Panc1 (cell line): Measurements from ENCODE around the gene CAMK2B. TPM values are rescaled to one million over a fixed set of nuclear protein-coding genes. Genes with fewer than 3 reads are reported as not detected.

ENCODE experiments used
- ATAC-seq: fragments of 200-7000 bp; cut with Tn5 transposase; 2 replicates; pipeline ENCODE4 v1.9.1; 2020; ENCODE audit warnings: mild to moderate bottlenecking, moderate library complexity
- BruUV-seq: library from RNA; stranded (reverse); fragments of 400-500 nt; replicated peaks from 2 replicates; lab custom pipeline; 2021; lab: Mats Ljungman, UMichigan
- CTCF ChIA-PET: fragments of 300-600 bp; sonication (Branson Sonifier 250); formaldehyde crosslinking; loops from one replicate; lab custom pipeline; 2022; ENCODE audit warnings: antibody characterized with exemption; lab: Charles Lee
- POLR2A ChIA-PET: fragments of 300-600 bp; sonication (Branson Sonifier 250); formaldehyde crosslinking; loops from one replicate; lab custom pipeline; 2022; ENCODE audit warnings: antibody characterized with exemption; lab: Charles Lee
- DNase-seq: peaks from one replicate; pipeline ENCODE4 v3.0.0-alpha.2; 2010; ENCODE audit warnings: low read depth, low spot score
- H3K27ac ChIP-seq: 2 replicates; pipeline ENCODE4 v1.5.1; 2011; ENCODE audit warnings: mild to moderate bottlenecking, low read length, inconsistent platforms
- H3K27me3 ChIP-seq: fragments of 200-500 bp; sonication (Bioruptor generic); 2 replicates; pipeline ENCODE4 v1.6.0; 2014; ENCODE audit warnings: low read length, inconsistent platforms; ENCODE audit not compliant: control insufficient read depth, insufficient read depth
- H3K36me3 ChIP-seq: fragments of 200-500 bp; sonication (Bioruptor generic); 2 replicates; pipeline ENCODE4 v1.5.1; 2014; ENCODE audit warnings: inconsistent platforms, mild to moderate bottlenecking, low read length, moderate library complexity; ENCODE audit not compliant: control insufficient read depth, insufficient read depth
- H3K4me1 ChIP-seq: 2 replicates; pipeline ENCODE4 v1.5.1; 2011; ENCODE audit warnings: inconsistent platforms, mild to moderate bottlenecking, low read length, moderate library complexity; ENCODE audit not compliant: control insufficient read depth, insufficient read depth
- H3K4me3 ChIP-seq, 2 experiments: 2 replicates each; pipeline ENCODE4 v1.5.1; 2011 to 2012; ENCODE audit warnings: low read depth in 2 of 2, low read length in 2 of 2, mild to moderate bottlenecking in 2 of 2, inconsistent platforms in 1 of 2, moderate library complexity in 1 of 2
- H3K9me3 ChIP-seq: fragments of 200-500 bp; sonication (Bioruptor generic); 2 replicates; pipeline ENCODE4 v1.5.1; 2014; ENCODE audit warnings: low read depth, mild to moderate bottlenecking, inconsistent platforms, low read length, moderate library complexity; ENCODE audit not compliant: control insufficient read depth, insufficient read depth
- CTCF ChIP-seq: fragments of 450-650 bp; IDR thresholded peaks from 2 replicates; pipeline ENCODE4 v1.5.1; 2017; ENCODE audit warnings: mild to moderate bottlenecking
- POLR2AphosphoS5 ChIP-seq: IDR thresholded peaks from 2 replicates; pipeline ENCODE4 v1.6.1; 2012; ENCODE audit warnings: mild to moderate bottlenecking, low read depth, low read length, moderate library complexity
- REST ChIP-seq, 2 experiments: IDR thresholded peaks; 2 replicates each; pipeline ENCODE4 v1.6.1; 2011 to 2012; ENCODE audit warnings: low read depth in 2 of 2, control low read depth in 1 of 2, low read length in 1 of 2, mild to moderate bottlenecking in 1 of 2, moderate library complexity in 1 of 2; ENCODE audit not compliant: insufficient read depth in 1 of 2
- SIN3A ChIP-seq: IDR thresholded peaks from 2 replicates; pipeline ENCODE4 v1.6.1; 2012; ENCODE audit warnings: low read depth, mild to moderate bottlenecking, low read length, moderate library complexity, borderline replicate concordance; ENCODE audit not compliant: insufficient read depth
- TCF7L2 ChIP-seq: IDR thresholded peaks from 2 replicates; pipeline ENCODE4 v1.6.1; 2011; ENCODE audit warnings: mild to moderate bottlenecking, low read depth, low read length, inconsistent platforms
- in situ Hi-C: cut with HindIII; loops from 2 replicates; pipeline ENCODE4 v1.10.0; 2016; ENCODE audit warnings: low sequenced_read_pairs, low pct_unique_long_range_greater_than_20kb
- intact Hi-C: fragments of 100-400 bp; cut with micrococcal nuclease; formaldehyde crosslinking; loops from one replicate; pipeline ENCODE4 v1.10.0; 2022; ENCODE audit not compliant: unreplicated experiment
- total RNA-seq: library from RNA; stranded (reverse); gene quantifications from one replicate; pipeline ENCODE4 v1.2.1, GENCODE V29; 2021; ENCODE audit not compliant: unreplicated experiment

CAMK2B gene
- total RNA-seq, 1 experiment from 2014 or later: 0.26 TPM

GRCh38 chr7:44244282-44244681 lies 81.1 kb downstream of the CAMK2B start:
- ATAC-seq (no peak), DNase-seq (no peak)
- TF ChIP-seq TCF7L2: no peak
- no peak for TF ChIP-seq POLR2AphosphoS5
- TF ChIP-seq REST (IDR thresholded peaks at IDR 0.05; ENCODE audit: insufficient read depth in 1 of 2, low read depth in 2 of 2, low read length in 1 of 2): no peak
- TF ChIP-seq SIN3A: no peak
- TF ChIP-seq CTCF: no peak; the same call in 1 of the 2 replicates
- no TSS peak for BruUV-seq
- ChIA-PET POLR2A (no interaction called here), CTCF (no interaction called here)
- H3K27me3 ChIP-seq: no peaks in the 10 kb centered on the region
- no peak overlapping the region for H3K4me3 ChIP-seq
- H3K9me3 ChIP-seq: no peaks in the 10 kb centered on the region
- H3K27ac ChIP-seq: no peak overlapping the region
- intact Hi-C loops: loop anchor here (5.0 to 10.0 kb wide), 2 partner anchors 63 to 321 kb away; no protein-coding TSS in a partner anchor
- 0 out of 2 replicates have a peak, but pooled peaks cover 3% of the 10 kb centered on the region for H3K4me1 ChIP-seq
- in situ Hi-C loops: no loop called here
- H3K36me3 ChIP-seq: no peaks in the 10 kb centered on the region

- no TSS peak for BruUV-seq
- Histone ChIP-seq H3K27me3 (no peaks in the 10 kb centered on the region), H3K4me1 (0 out of 2 replicates have a peak, but pooled peaks cover 3% of the 10 kb centered on the region), H3K9me3 (no peaks in the 10 kb centered on the region), H3K27ac (no peak overlapping the region), H3K4me3 (no peak overlapping the region), H3K36me3 (no peaks in the 10 kb centered on the region)
- ChIA-PET POLR2A (no interaction called here), CTCF (no interaction called here)
- DNase-seq: no peak
- intact Hi-C loops (loop anchor here (5.0 to 10.0 kb wide), 2 partner anchors 65 to 323 kb away; no protein-coding TSS in a partner anchor), in situ Hi-C loops (no loop called here)
- no peak for ATAC-seq
- no peak for TF ChIP-seq SIN3A
- no peak for TF ChIP-seq CTCF
- no peak for TF ChIP-seq REST (IDR thresholded peaks at IDR 0.05; ENCODE audit: insufficient read depth in 1 of 2, low read depth in 2 of 2, low read length in 1 of 2)
- TF ChIP-seq POLR2AphosphoS5: no peak
- no peak for TF ChIP-seq TCF7L2
Measured at GRCh38 chr7:44242091-44242490, 83.3 kb downstream of the CAMK2B start.
